GM18858 (cell line): Measurements from ENCODE around the gene HSPA1B.

Experiments used
- ATAC-seq: cut with Tn5 transposase; IDR thresholded peaks from one replicate; pipeline ENCODE4 v1.9.1; 2021; ENCODE audit not compliant: unreplicated experiment

Gene HSPA1B

DNA sequence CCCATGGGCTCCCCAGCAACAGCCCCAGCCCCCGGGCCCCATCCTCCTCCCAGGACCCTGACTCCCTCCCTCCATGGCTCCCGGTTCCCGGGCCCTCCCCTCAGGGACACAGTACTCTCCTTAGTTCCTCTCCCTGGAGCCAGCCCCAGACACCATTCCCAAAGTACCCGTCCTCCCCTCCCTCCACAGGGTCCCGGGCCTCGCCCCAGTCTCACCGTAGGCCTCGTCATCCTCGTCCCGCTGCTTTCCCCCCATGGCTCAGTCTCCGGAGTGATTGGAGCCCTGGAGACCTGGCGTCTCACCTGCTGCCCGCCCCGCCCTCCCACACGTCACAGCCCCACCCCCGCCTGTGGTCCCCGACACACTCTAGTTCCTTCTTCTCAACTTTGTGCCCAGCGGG, 51.2 kb downstream of the HSPA1B start, which contains the start of gene SLC44A4:
Gene SLC44A4 (minus strand): TSS at position 272 of the 400 bp plus-strand sequence. CDS start 17 bp downstream, at position 255.
- no peak for ATAC-seq

DNA sequence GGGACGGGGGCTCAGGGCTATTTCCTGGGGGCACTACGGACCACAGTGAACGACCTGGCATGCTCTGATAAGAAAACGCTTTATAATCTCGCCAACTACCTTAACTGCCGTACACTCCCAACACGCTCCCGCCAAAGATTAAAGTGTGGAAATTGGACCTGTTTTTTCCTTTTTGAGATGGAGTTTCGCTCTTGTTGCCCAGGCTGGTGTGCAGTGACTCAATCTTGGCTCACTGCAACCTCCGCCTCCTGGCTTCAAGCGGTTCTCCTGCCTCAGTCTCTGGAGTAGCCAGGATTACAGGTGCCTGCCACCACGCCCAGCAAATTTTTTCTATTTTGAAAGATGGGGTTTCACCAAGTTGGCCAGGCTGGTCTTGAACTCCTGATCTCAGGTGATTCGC, 51.6 kb downstream of the HSPA1B start:
- ATAC-seq = no peak
